Activated CD8-positive, alpha-beta T cell treated with anti-CD3 and anti-CD28 coated beads, Interleukin-2, amount 10 ng/mL, durations not matched to agents 7 days and 5 days (primary cell): ENCODE measurements around the gene TRIM65. TPM values are rescaled to one million over a fixed set of nuclear protein-coding genes. Genes with fewer than 3 reads are reported as not detected.
A peak's percentile ranks its signal among the peaks of the same experiment; 100 is the strongest.

Experiments
- ATAC-seq: fragments of 150-1000 bp; cut with Tn5 transposase; one replicate; pipeline ENCODE4 v1.10.0; 2021; ENCODE audit warnings: moderate library complexity
- CTCF ChIA-PET: fragments of 350-600 bp; sonication (Branson Sonifier 250); formaldehyde crosslinking; loops from one replicate; lab custom pipeline; 2021; ENCODE audit warnings: antibody characterized with exemption; lab: Charles Lee
- POLR2A ChIA-PET: fragments of 350-600 bp; sonication (Branson Sonifier 250); formaldehyde crosslinking; loops from one replicate; lab custom pipeline; 2021; ENCODE audit warnings: antibody characterized with exemption; lab: Charles Lee
- DNase-seq: peaks from one replicate; pipeline ENCODE4 v3.0.0-alpha.2; 2020
- H3K27ac Mint-ChIP-seq: one replicate; pipeline ENCODE4 v1.8.0; 2021; ENCODE audit warnings: mild to moderate bottlenecking, mixed read lengths
- H3K27me3 Mint-ChIP-seq: one replicate; pipeline ENCODE4 v1.8.0; 2021; ENCODE audit warnings: low read depth, mixed read lengths
- H3K36me3 Mint-ChIP-seq: one replicate; pipeline ENCODE4 v1.8.0; 2021; ENCODE audit warnings: low read depth, mixed read lengths
- H3K4me1 Mint-ChIP-seq: one replicate; pipeline ENCODE4 v1.8.0; 2021; ENCODE audit warnings: low read depth, mixed read lengths
- H3K4me3 Mint-ChIP-seq: one replicate; pipeline ENCODE4 v1.8.0; 2021; ENCODE audit warnings: mild to moderate bottlenecking, mixed read lengths
- H3K9me3 Mint-ChIP-seq: one replicate; pipeline ENCODE4 v1.8.0; 2022; ENCODE audit warnings: mixed read lengths; ENCODE audit not compliant: insufficient read depth
- total RNA-seq, 2 experiments: library from RNA; stranded (reverse); gene quantifications; one replicate each; pipeline ENCODE4 v1.2.3, GENCODE V29; 2021

Gene TRIM65
- total RNA-seq, 2 experiments from 2014 or later = 35.8 to 37.3 TPM

DNA sequence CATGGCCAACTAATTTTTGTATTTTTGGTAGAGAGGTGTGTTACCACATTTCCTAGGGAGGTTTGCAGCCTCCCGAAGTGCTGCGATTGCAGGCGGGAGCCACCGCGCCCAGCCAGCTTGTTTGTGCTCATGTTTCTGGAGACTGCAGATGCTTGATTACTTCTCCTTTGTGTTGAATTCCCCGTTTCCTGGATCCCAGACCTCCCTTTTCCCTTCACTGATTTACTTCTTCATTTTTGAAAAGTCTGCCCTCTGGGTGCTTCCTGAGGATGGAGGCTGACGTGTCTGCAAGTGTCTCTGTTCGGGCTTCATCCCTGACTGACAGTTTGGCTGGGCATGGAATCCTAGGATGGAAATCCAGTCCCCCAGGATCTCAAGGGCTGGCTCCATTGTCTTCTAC is 11.3 kb downstream of the TRIM65 start:
- CTCF ChIA-PET = interaction anchor here (0.7 to 1.0 kb wide), 2 partner anchors 24 to 30 kb away, joined by 3 read pairs; partner anchors contain the start of gene WBP2
- no peak for ATAC-seq
- H3K27me3 Mint-ChIP-seq = peaks cover 4% of the 10 kb centered on the region
- no peaks in the 10 kb centered on the region for H3K9me3 Mint-ChIP-seq
- no peak overlapping the region for H3K4me3 Mint-ChIP-seq
- H3K36me3 Mint-ChIP-seq = peaks cover 7% of the 10 kb centered on the region
- POLR2A ChIA-PET = no interaction called here
- no peak overlapping the region for H3K27ac Mint-ChIP-seq
- DNase-seq = no peak
- peaks cover 14% of the 10 kb centered on the region for H3K4me1 Mint-ChIP-seq

DNA sequence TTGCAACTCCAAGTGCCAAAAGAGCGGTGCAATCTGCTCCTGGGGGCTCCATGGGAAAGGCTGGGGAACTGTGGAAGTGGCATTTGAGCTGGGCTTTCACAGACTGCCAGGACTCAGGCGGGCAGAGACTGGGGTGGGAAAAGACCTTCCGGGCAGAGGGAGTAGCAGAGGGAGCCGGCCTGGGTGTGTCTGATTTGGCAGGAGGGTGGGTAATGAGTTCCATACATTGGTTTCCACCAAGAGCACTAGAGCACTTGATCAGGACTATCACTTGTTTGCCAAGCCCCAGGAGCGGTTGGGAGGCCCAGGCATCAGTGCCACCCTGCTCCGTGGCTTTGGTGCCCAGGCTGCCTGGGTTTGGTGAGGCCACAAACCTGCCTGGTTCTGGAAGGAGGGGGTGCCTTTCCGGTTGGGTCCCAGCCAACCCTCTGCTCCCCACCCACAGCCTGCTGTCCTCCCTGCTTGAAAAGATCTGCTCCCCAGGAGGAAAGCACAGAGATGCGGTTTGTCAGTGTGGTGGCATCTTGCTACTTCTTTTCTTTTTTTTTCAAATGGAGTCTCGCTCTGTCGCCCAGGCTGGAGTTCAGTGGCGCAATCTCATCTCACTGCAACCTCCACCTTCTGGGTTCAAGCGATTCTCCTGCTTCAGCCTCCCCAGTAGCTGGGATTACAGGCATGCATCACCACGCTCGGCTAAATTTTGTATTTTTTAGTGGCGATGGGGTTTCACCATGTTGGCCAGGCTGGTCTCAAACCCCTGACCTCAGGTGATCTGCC is 14.9 kb downstream of the TRIM65 start:
- H3K27me3 Mint-ChIP-seq = peaks cover 8% of the 10 kb centered on the region
- peaks cover 25% of the 10 kb centered on the region for H3K4me1 Mint-ChIP-seq
- POLR2A ChIA-PET = interaction anchor here (1.2 kb wide), 1 partner anchor 14 kb away, joined by 5 read pairs; no protein-coding TSS in a partner anchor
- peaks cover 6% of the 10 kb centered on the region for H3K36me3 Mint-ChIP-seq
- peak overlapping the region; percentile 12 for H3K4me3 Mint-ChIP-seq
- no peak for DNase-seq
- CTCF ChIA-PET = interaction anchor here (0.6 to 14.5 kb wide), 4 partner anchors 8 to 124 kb away, joined by 3 to 307 read pairs (median 4); partner anchors contain the start of gene WBP2
- no peaks in the 10 kb centered on the region for H3K9me3 Mint-ChIP-seq
- H3K27ac Mint-ChIP-seq = peak overlapping the region; percentile 60
- no peak for ATAC-seq

DNA sequence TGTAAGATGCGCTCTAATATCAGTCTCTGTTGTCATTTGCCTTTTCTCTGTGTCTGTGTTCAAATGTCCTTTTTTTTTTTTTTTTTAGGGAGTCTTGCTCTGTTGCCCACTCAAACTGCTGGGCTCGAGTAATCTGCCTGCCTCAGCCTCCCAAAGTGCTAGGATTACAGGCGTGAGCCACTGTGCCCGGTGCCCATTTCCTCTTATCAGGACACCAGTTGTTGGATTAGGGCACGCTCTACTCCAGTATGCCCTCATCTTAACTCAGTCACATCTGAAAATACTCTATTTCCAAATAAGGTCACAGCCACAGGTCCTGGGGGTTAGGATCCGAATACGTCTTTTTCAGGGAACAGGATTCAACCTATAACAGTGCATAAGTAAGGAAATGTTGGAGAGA is 16.5 kb downstream of the TRIM65 start:
- Mint-ChIP-seq H3K9me3 (no peaks in the 10 kb centered on the region), H3K36me3 (peaks cover 18% of the 10 kb centered on the region), H3K27ac (no peak overlapping the region), H3K4me3 (peak overlapping the region; percentile 18), H3K4me1 (peaks cover 41% of the 10 kb centered on the region), H3K27me3 (peaks cover 8% of the 10 kb centered on the region)
- DNase-seq (no peak), ATAC-seq (no peak)
- CTCF ChIA-PET = interaction anchor here (5.7 to 14.5 kb wide), 2 partner anchors 16 to 21 kb away, joined by 80 to 307 read pairs; partner anchors contain the start of genes TRIM65 and WBP2
- POLR2A ChIA-PET = interaction anchor here (1.0 kb wide), 1 partner anchor 9 kb away, joined by 3 read pairs; no protein-coding TSS in a partner anchor

DNA sequence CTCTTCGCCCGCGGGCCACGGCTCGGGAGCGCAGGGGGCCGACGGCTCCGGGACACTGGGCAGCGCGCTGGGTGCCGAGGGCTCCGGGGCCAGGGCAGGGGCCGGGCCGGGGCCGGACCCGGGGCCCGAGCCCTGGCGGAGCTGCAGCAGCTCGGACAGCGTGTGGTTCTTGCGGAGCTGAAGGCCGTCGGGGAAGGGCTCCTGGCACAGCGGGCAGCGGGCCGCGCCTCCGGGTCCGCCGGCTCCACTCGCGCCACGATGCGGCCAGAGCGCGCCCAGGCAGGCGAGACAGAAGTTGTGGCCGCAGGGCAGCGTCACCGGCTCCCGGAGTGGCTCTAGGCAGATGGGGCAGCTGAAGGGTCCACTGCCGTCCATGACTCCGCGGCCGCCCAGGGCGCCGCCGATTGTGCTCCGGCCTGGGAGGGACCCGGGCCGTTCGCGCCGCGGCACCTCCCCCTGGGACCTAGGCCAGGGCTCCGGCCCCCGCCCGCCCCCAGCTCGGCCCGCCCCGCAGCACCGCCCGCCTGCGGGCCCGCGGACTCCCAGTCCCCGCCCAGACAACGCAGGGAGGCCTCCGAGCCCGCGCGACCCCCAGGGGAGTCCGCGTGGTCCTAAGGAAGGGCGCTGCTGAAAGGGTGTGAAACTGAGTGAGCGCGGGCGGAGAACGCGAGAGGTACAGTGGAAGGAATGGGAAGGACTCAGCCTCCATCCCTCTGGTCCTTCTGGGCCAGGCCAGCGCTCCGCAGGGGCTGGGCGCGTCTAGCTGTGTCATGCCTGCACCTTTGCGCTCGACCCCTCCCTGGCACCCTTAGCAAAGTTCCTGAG is 18.4 kb downstream of the TRIM65 start, which contains the start of gene TRIM47:
TRIM47 (minus strand) TSS at position 408 of the 825 bp plus-strand sequence; CDS start at position 375, 33 bp downstream.
- H3K4me1 Mint-ChIP-seq = peaks cover 51% of the 10 kb centered on the region
- ATAC-seq = peak; percentile 12
- peak; percentile 64 for DNase-seq

DNA sequence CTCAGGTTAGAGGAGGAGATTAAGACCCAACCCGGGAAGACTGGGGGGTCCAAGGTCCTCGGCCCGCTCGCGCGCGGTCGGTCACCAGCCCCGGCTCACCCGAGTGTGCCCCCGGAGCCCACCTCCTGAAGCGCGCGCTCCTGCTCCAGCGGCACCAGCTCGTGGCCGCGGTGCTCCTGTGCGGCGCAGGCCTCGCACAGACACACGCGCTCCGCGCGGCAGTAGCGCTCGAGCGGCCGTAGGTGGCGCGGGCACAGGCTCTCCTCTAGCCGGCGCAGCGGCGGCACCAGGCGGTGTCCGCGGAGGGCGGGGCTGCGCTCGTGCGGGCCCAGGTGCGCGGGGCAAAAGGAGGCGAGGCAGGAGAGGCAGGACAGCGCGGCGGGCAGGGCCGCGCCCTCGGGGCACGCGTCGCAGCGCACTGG is 19.0 kb downstream of the TRIM65 start:
- ATAC-seq (peak; percentile 77), DNase-seq (peak; percentile 82)
- H3K27ac Mint-ChIP-seq = peak overlapping the region; percentile 92
- peak overlapping the region; percentile 91 for H3K4me3 Mint-ChIP-seq
- H3K9me3 Mint-ChIP-seq = no peaks in the 10 kb centered on the region
- H3K27me3 Mint-ChIP-seq = peaks cover 8% of the 10 kb centered on the region
- H3K36me3 Mint-ChIP-seq = peaks cover 26% of the 10 kb centered on the region
- ChIA-PET CTCF (interaction anchor here (0.6 to 14.5 kb wide), 23 partner anchors 9 to 496 kb away, joined by 3 to 307 read pairs (median 4); partner anchors contain the start of genes GALK1, MRPL38, TRIM65 and WBP2), POLR2A (interaction anchor here (0.7 to 3.9 kb wide), 12 partner anchors 13 to 102 kb away, joined by 3 to 24 read pairs (median 4); partner anchors contain the start of gene WBP2)
- H3K4me1 Mint-ChIP-seq = peaks cover 54% of the 10 kb centered on the region

More for the DNA sequence above, 18.4 kb downstream of the TRIM65 start, which contains the start of gene TRIM47:
- no peaks in the 10 kb centered on the region for H3K9me3 Mint-ChIP-seq
- CTCF ChIA-PET = interaction anchor here (0.6 to 14.5 kb wide), 20 partner anchors 9 to 401 kb away, joined by 3 to 307 read pairs (median 4); partner anchors contain the start of genes GALK1, TRIM65 and WBP2
- H3K4me3 Mint-ChIP-seq = peak within 1 kb of the TSS; percentile 91
- H3K27ac Mint-ChIP-seq = peak within 1 kb of the TSS; percentile 92
- POLR2A ChIA-PET = interaction anchor here (1.0 to 3.9 kb wide), 10 partner anchors 14 to 103 kb away, joined by 3 to 24 read pairs (median 4); partner anchors contain the start of gene WBP2
- H3K27me3 Mint-ChIP-seq = peaks cover 8% of the 10 kb centered on the region
- peaks cover 26% of the 10 kb centered on the region for H3K36me3 Mint-ChIP-seq

DNA sequence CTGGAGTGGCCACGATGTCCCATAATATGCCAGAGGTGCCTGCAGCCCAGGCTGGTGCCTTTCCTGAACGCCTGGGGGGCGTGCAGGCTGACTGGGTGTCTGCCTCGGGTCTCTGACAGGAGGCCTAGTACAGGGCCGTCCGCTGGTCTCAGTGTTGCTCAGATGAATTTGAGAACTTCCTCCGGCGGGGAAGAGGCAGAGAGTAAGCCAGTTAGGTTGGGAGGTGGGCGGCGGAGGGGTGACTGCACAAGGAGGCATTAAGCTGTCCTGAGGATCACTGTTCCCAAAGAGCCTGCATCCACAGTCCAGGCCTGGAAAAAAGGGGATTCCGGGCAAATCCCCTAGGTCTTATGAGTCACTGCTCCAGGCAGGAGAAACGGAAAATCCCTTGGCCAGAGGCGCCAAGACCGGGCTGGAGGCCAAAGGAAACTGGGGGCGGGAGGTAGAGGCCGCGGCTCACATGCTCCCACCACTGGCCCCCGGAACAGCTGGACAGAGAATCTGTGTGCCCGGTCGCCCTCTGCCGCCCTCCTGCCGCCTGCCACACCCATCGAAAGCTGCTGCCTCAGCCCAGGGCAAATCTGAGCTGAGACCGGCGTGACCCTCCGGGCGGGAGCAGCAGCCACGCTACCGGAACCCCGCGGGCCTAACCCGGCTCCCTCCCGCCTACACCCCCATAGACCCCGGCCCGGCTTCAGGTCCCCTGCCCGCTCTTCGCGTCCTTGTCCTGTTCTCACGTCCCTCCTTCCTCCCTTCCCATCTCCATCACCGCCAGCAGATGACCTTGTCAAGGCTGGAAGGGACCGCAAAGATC is 19.6 kb downstream of the TRIM65 start:
- Mint-ChIP-seq H3K36me3 (peaks cover 26% of the 10 kb centered on the region), H3K27ac (peak overlapping the region; percentile 92), H3K4me1 (peaks cover 56% of the 10 kb centered on the region), H3K27me3 (peaks cover 8% of the 10 kb centered on the region), H3K9me3 (no peaks in the 10 kb centered on the region), H3K4me3 (peak overlapping the region; percentile 91)
- ChIA-PET POLR2A (interaction anchor here (0.7 to 3.9 kb wide), 11 partner anchors 12 to 103 kb away, joined by 3 to 24 read pairs (median 4); partner anchors contain the start of gene WBP2), CTCF (interaction anchor here (0.6 to 14.5 kb wide), 20 partner anchors 10 to 496 kb away, joined by 3 to 307 read pairs (median 4); partner anchors contain the start of genes MRPL38, TRIM65 and WBP2)
- ATAC-seq = peak; percentile 17
- DNase-seq = peak; percentile 56

DNA sequence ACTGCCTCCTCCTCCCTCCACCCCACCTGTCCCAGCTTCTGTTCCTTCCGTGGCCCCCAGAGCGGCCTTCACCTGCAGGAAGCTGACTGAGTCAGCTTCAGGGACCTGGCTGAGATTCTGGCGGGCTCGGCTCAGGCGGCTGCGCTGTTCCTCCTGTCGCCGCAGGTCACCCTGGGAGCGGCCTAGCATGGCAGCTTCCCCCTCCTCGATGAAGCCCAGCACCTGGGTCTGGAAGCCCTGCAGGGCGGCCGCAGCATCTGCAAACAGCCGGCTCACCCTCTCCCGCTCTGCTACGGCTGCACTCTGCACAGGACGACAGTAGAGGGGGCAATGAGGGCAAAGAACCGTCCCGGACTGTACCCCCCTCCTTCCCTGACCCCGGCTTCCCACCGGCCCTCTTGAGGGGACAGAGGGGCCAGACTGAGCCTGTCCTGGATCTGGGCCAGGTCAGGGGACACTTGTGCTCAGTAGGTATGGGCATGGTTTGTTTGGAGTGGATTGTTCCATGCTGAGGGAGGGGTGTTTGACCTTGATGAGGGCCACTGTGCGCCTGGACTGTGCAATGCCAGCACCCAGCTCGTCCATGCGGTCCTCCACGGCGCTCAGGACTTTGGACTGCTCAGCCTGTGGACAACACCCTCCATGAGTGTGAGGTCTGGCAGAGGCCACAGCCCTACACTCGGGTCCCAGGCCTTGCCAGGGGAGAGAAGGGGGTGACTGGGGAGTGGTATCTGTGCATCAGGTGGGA is 20.4 kb downstream of the TRIM65 start:
- H3K36me3 Mint-ChIP-seq = peaks cover 26% of the 10 kb centered on the region

DNA sequence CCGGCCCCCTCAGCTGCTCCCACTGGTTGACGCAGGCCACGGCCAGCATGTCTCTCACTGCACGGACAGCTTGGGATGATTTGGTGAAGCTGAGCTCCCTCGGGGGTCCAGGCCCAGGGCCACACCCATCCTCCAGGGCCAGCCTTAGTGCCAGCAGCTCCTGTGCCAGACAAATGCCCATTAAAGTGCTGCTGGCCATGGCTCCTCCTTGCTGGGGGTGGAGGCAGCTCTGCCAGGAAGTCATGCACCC is 20.9 kb downstream of the TRIM65 start:
- Mint-ChIP-seq H3K36me3 (peaks cover 26% of the 10 kb centered on the region), H3K4me1 (peaks cover 47% of the 10 kb centered on the region), H3K4me3 (peak overlapping the region; percentile 91), H3K27me3 (peaks cover 4% of the 10 kb centered on the region), H3K9me3 (no peaks in the 10 kb centered on the region), H3K27ac (peak overlapping the region; percentile 92)
- DNase-seq (no peak), ATAC-seq (no peak)
- CTCF ChIA-PET = interaction anchor here (0.8 to 14.5 kb wide), 12 partner anchors 13 to 125 kb away, joined by 3 to 307 read pairs (median 8); partner anchors contain the start of genes CDK3, GALK1, MRPL38 and TRIM65
- POLR2A ChIA-PET = interaction anchor here (0.6 to 3.9 kb wide), 16 partner anchors 9 to 194 kb away, joined by 3 to 23 read pairs (median 4); partner anchors contain the start of genes ACOX1, TEN1, TRIM65 and UNK

More for the DNA sequence above, 20.4 kb downstream of the TRIM65 start:
- H3K4me1 Mint-ChIP-seq = peaks cover 49% of the 10 kb centered on the region
- H3K27ac Mint-ChIP-seq = peak overlapping the region; percentile 92
- peak overlapping the region; percentile 91 for H3K4me3 Mint-ChIP-seq
- H3K9me3 Mint-ChIP-seq = no peaks in the 10 kb centered on the region
- ATAC-seq (peak; percentile 64), DNase-seq (peak; percentile 91)
- H3K27me3 Mint-ChIP-seq = peaks cover 4% of the 10 kb centered on the region
- ChIA-PET POLR2A (interaction anchor here (0.6 to 3.9 kb wide), 19 partner anchors 9 to 194 kb away, joined by 3 to 23 read pairs (median 4); partner anchors contain the start of genes ACOX1, TEN1, TRIM65 and UNK), CTCF (interaction anchor here (0.8 to 14.5 kb wide), 14 partner anchors 13 to 124 kb away, joined by 3 to 307 read pairs (median 8); partner anchors contain the start of genes CDK3, GALK1, MRPL38 and TRIM65)

DNA sequence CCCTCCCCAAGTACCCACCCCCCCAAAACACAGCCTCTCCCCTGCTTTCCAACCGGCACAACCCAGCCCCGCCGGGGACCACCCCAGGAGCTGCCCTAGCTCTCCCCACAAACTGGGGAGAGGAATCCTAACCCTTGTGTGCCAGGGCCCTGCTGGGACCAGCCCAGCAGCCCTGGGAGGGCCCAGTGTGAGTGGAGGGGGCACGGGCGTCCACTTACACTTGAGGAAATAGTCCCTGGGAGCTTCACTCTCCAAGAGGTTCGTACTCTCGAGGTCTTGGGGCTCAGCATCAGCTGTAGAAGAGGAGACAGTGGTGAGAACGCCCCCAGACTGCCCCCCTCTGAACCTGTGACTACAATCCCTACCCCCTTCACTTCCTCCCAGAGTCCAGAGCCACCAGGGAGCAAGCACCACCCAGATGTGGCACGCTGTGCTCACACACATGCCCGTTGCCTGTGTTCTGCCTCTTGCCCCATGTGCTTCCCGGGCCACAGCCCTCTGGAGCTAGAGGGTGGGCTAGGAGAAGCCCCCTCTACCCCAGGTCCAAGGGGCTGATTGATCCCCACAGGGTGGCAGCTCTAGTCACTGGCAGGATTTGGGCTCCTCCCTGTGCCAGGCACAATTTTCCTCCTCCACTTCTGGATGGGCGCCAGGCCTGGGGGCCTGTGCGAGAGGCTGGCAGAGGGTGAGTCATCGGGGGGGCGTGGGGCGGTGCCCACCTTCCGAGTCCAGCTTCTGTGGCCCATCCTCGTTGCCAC is 21.4 kb downstream of the TRIM65 start:
- no peak for ATAC-seq
- ChIA-PET CTCF (interaction anchor here (0.8 to 14.5 kb wide), 12 partner anchors 14 to 125 kb away, joined by 3 to 307 read pairs (median 8); partner anchors contain the start of genes CDK3, GALK1, MRPL38 and TRIM65), POLR2A (interaction anchor here (0.9 to 3.9 kb wide), 14 partner anchors 8 to 122 kb away, joined by 3 to 23 read pairs (median 4); partner anchors contain the start of genes ACOX1, TEN1, TRIM65 and UNK)
- H3K27me3 Mint-ChIP-seq = peaks cover 7% of the 10 kb centered on the region
- H3K4me3 Mint-ChIP-seq = peak overlapping the region; percentile 91
- no peak for DNase-seq
- H3K36me3 Mint-ChIP-seq = peaks cover 26% of the 10 kb centered on the region
- peaks cover 49% of the 10 kb centered on the region for H3K4me1 Mint-ChIP-seq
- H3K9me3 Mint-ChIP-seq = no peaks in the 10 kb centered on the region
- H3K27ac Mint-ChIP-seq = peak overlapping the region; percentile 92
